ENCODE results near the gene GZF1. TPM values are rescaled to one million over a fixed set of nuclear protein-coding genes. Genes with fewer than 3 reads are reported as not detected.

The GZF1 gene
- total and polyA plus RNA-seq, 2 donors (not counting 1 experiment from before 2014, with no cell fraction given) = 10.8 to 21.5 TPM

- H3K27me3 ChIP-seq (ENCODE audit: control insufficient read depth, insufficient read depth, low read length) = no peaks in the 10 kb centered on the region
- peaks cover 5% of the 10 kb centered on the region for H3K36me3 ChIP-seq (ENCODE audit: control insufficient read depth, insufficient read depth, low read length)
- no peak for DNase-seq (ENCODE audit: low read depth in 2 of 2)
- H3K9ac ChIP-seq (ENCODE audit: insufficient read depth, low read length) = peak overlapping the region; percentile 93
- peaks cover 50% of the 10 kb centered on the region for H3K79me2 ChIP-seq (ENCODE audit: control insufficient read depth, insufficient read depth, low read length)
- H3K9me3 ChIP-seq (ENCODE audit: control insufficient read depth, insufficient read depth, low read depth, low read length) = no peaks in the 10 kb centered on the region
- H3K4me1 ChIP-seq (ENCODE audit: control insufficient read depth, extremely low read depth, insufficient read depth, low read length) = peaks cover 17% of the 10 kb centered on the region
- no peak for TF ChIP-seq EZH2 (IDR thresholded peaks at IDR 0.05; ENCODE audit: low read length, missing control alignments)
- TF ChIP-seq CTCF (conservative IDR thresholded peaks at IDR 0.05 in 1 of 2, IDR thresholded peaks at IDR 0.05 in 1 of 2; ENCODE audit: low read depth in 1 of 2, low read length in 2 of 2) = no peak
- peak overlapping the region; percentile 80 to 87 (median 84) for H3K4me3 ChIP-seq (replicated peaks in 1 of 4; ENCODE audit: control extremely low read depth in 1 of 4, insufficient read depth in 1 of 4, low read depth in 3 of 4, low read length in 4 of 4)
- H2AFZ ChIP-seq (ENCODE audit: low read length) = no peak overlapping the region
- peak overlapping the region; percentile 95 for H3K27ac ChIP-seq (ENCODE audit: insufficient read depth, low read length)
- H3K4me2 ChIP-seq (ENCODE audit: extremely low read depth, insufficient read depth, low read length) = peak overlapping the region; percentile 97
- H4K20me1 ChIP-seq (ENCODE audit: control insufficient read depth, extremely low read depth, insufficient read depth, low read length) = no peaks in the 10 kb centered on the region
These were observed 1.3 kb downstream of the GZF1 start for GRCh38 chr20:23363257-23363649.

- no peaks in the 10 kb centered on the region for H3K9me3 ChIP-seq (ENCODE audit: control insufficient read depth, insufficient read depth, low read depth, low read length)
- H3K36me3 ChIP-seq (ENCODE audit: control insufficient read depth, insufficient read depth, low read length) = peaks cover 12% of the 10 kb centered on the region
- H2AFZ ChIP-seq (ENCODE audit: low read length) = no peak overlapping the region
- H3K79me2 ChIP-seq (ENCODE audit: control insufficient read depth, insufficient read depth, low read length) = peaks cover 56% of the 10 kb centered on the region
- no peaks in the 10 kb centered on the region for H3K27me3 ChIP-seq (ENCODE audit: control insufficient read depth, insufficient read depth, low read length)
- H3K4me1 ChIP-seq (ENCODE audit: control insufficient read depth, extremely low read depth, insufficient read depth, low read length) = peaks cover 17% of the 10 kb centered on the region
- TF ChIP-seq CTCF (conservative IDR thresholded peaks at IDR 0.05 in 1 of 2, IDR thresholded peaks at IDR 0.05 in 1 of 2; ENCODE audit: low read depth in 1 of 2, low read length in 2 of 2) = no peak
- TF ChIP-seq EZH2 (IDR thresholded peaks at IDR 0.05; ENCODE audit: low read length, missing control alignments) = no peak
- no peak overlapping the region for H3K27ac ChIP-seq (ENCODE audit: insufficient read depth, low read length)
- no peak overlapping the region for H3K4me2 ChIP-seq (ENCODE audit: extremely low read depth, insufficient read depth, low read length)
- DNase-seq (ENCODE audit: low read depth in 2 of 2) = no peak
- H4K20me1 ChIP-seq (ENCODE audit: control insufficient read depth, extremely low read depth, insufficient read depth, low read length) = no peaks in the 10 kb centered on the region
- H3K4me3 ChIP-seq (replicated peaks in 1 of 4; ENCODE audit: control extremely low read depth in 1 of 4, insufficient read depth in 1 of 4, low read depth in 3 of 4, low read length in 4 of 4) = no peak overlapping the region
- H3K9ac ChIP-seq (ENCODE audit: insufficient read depth, low read length) = no peak overlapping the region
These were observed 3.6 kb downstream of the GZF1 start for GRCh38 chr20:23365390-23366165.

- H3K4me2 ChIP-seq (ENCODE audit: extremely low read depth, insufficient read depth, low read length) = no peak overlapping the region
- no peak for TF ChIP-seq EZH2 (IDR thresholded peaks at IDR 0.05; ENCODE audit: low read length, missing control alignments)
- TF ChIP-seq CTCF (conservative IDR thresholded peaks at IDR 0.05 in 1 of 2, IDR thresholded peaks at IDR 0.05 in 1 of 2; ENCODE audit: low read depth in 1 of 2, low read length in 2 of 2) = no peak
These were observed 4.4 kb downstream of the GZF1 start for GRCh38 chr20:23366384-23366783.

More at GRCh38 chr20:23366384-23366783, 4.4 kb downstream of the GZF1 start:
- Histone ChIP-seq H3K9ac (ENCODE audit: insufficient read depth, low read length) (no peak overlapping the region), H3K9me3 (ENCODE audit: control insufficient read depth, insufficient read depth, low read depth, low read length) (no peaks in the 10 kb centered on the region), H4K20me1 (ENCODE audit: control insufficient read depth, extremely low read depth, insufficient read depth, low read length) (no peaks in the 10 kb centered on the region), H3K79me2 (ENCODE audit: control insufficient read depth, insufficient read depth, low read length) (peaks cover 56% of the 10 kb centered on the region), H3K27me3 (ENCODE audit: control insufficient read depth, insufficient read depth, low read length) (no peaks in the 10 kb centered on the region), H3K27ac (ENCODE audit: insufficient read depth, low read length) (no peak overlapping the region), H3K4me3 (replicated peaks in 1 of 4; ENCODE audit: control extremely low read depth in 1 of 4, insufficient read depth in 1 of 4, low read depth in 3 of 4, low read length in 4 of 4) (no peak overlapping the region), H3K4me1 (ENCODE audit: control insufficient read depth, extremely low read depth, insufficient read depth, low read length) (peaks cover 10% of the 10 kb centered on the region), H2AFZ (ENCODE audit: low read length) (no peak overlapping the region), H3K36me3 (ENCODE audit: control insufficient read depth, insufficient read depth, low read length) (peaks cover 12% of the 10 kb centered on the region)
- peak in 1 of 2 donors; percentile 17 for DNase-seq (ENCODE audit: low read depth in 2 of 2)

Data from fibroblast of lung (primary cell).